Measurements from ENCODE around the gene ZNF654.
A peak's percentile ranks its signal among the peaks of the same experiment; 100 is the strongest.
"Not testable (repeated sequence)": the region's sequence is repeated elsewhere in the genome, so short reads cannot be mapped to it uniquely, and the experiment has no call there.

The ZNF654 gene

GRCh38 chr3:88180398-88180999 is 121.4 kb downstream of the ZNF654 start:
- H3K4me3 ChIP-seq (ENCODE audit: low read depth, low read length): no peak overlapping the region
- peak; percentile 38 for DNase-seq (ENCODE audit: low read depth)
- in situ Hi-C loops (cut with HindIII; ENCODE audit: low sequenced_read_pairs): no loop called here
- TF ChIP-seq CTCF (IDR thresholded peaks at IDR 0.05; ENCODE audit: low read depth, low read length, missing control alignments): peak; percentile 54

- DNase-seq (ENCODE audit: low read depth); H3K4me3 ChIP-seq (ENCODE audit: low read depth, low read length); in situ Hi-C loops (cut with HindIII; ENCODE audit: low sequenced_read_pairs): not testable (repeated sequence)
Measured at GRCh38 chr3:88182165-88182918, 123.3 kb downstream of the ZNF654 start.

- DNase-seq (ENCODE audit: low read depth): no peak
- TF ChIP-seq CTCF (IDR thresholded peaks at IDR 0.05; ENCODE audit: low read depth, low read length, missing control alignments): no peak
- H3K4me3 ChIP-seq (ENCODE audit: low read depth, low read length): no peak overlapping the region
- in situ Hi-C loops (cut with HindIII; ENCODE audit: low sequenced_read_pairs): no loop called here
Measured at GRCh38 chr3:88188436-88188835, 129.4 kb downstream of the ZNF654 start.

- in situ Hi-C loops (cut with HindIII; ENCODE audit: low sequenced_read_pairs): no loop called here
- no peak for DNase-seq (ENCODE audit: low read depth)
- TF ChIP-seq CTCF (IDR thresholded peaks at IDR 0.05; ENCODE audit: low read depth, low read length, missing control alignments): no peak
- no peak overlapping the region for H3K4me3 ChIP-seq (ENCODE audit: low read depth, low read length)
Measured at GRCh38 chr3:88189361-88189810, 130.3 kb downstream of the ZNF654 start.

- H3K4me3 ChIP-seq (ENCODE audit: low read depth, low read length): no peak overlapping the region
- in situ Hi-C loops (cut with HindIII; ENCODE audit: low sequenced_read_pairs): no loop called here
- no peak for DNase-seq (ENCODE audit: low read depth)
- TF ChIP-seq CTCF (IDR thresholded peaks at IDR 0.05; ENCODE audit: low read depth, low read length, missing control alignments): no peak
Measured at GRCh38 chr3:88191872-88192409, 132.9 kb downstream of the ZNF654 start.

GRCh38 chr3:88192631-88193030 is 133.6 kb downstream of the ZNF654 start:
- no peak for DNase-seq (ENCODE audit: low read depth)
- in situ Hi-C loops (cut with HindIII; ENCODE audit: low sequenced_read_pairs): no loop called here
- no peak overlapping the region for H3K4me3 ChIP-seq (ENCODE audit: low read depth, low read length)
- TF ChIP-seq CTCF (IDR thresholded peaks at IDR 0.05; ENCODE audit: low read depth, low read length, missing control alignments): no peak
